Astrocyte (in vitro differentiated cells and primary cell): ENCODE results near the gene TNFRSF18.

ENCODE experiments used
- EZH2 ChIP-seq: IDR thresholded peaks from 2 replicates; pipeline ENCODE4 v1.6.1; 2012; ENCODE audit warnings: mild to moderate bottlenecking, low read length, inconsistent platforms; ENCODE audit not compliant: insufficient read depth
- TF ChIP-seq, protein P1 (sequence below): IDR thresholded peaks from 2 replicates; pipeline ENCODE4 v1.5.1; 2011; ENCODE audit warnings: low read depth, mild to moderate bottlenecking, inconsistent platforms, low read length, moderate library complexity; ENCODE audit not compliant: insufficient read depth

DNA sequence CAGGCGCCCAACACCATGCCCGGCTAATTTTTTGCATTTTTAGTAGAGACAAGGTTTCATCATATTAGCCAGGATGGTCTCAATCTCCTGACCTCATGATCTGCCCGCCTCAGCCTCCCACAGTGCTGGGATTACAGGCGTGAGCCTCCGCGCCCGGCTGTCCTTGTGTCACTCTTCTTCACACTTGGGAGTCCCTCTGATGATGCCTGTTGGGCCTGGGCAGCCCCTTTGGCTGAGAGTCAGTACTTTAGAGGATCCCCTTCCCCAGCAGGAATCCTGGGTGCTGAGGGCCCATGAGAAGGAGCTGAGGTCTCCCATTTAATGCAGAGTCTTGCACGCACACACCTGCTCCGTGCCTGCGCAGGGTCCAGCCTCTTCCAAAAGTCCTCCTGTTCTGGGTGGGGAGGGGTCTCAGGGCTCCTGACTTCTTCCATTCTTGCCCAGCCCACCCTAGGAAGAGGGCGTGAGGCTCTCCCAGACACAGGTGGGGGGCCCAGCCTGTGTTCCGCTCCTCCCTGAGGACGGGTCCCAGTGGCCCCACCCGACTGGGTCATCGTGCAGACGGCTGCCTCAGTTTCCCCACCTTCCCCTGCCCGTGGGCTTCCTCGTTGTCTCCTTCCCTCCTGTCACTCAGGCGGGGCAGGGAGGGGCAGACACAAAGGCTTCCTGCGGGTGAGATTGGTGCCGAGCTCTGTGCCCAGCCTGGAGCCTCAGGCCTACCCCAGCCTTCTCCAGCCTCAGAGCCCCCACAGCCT, 28.8 kb downstream of the TNFRSF18 start:
- TF ChIP-seq, protein P1, sequence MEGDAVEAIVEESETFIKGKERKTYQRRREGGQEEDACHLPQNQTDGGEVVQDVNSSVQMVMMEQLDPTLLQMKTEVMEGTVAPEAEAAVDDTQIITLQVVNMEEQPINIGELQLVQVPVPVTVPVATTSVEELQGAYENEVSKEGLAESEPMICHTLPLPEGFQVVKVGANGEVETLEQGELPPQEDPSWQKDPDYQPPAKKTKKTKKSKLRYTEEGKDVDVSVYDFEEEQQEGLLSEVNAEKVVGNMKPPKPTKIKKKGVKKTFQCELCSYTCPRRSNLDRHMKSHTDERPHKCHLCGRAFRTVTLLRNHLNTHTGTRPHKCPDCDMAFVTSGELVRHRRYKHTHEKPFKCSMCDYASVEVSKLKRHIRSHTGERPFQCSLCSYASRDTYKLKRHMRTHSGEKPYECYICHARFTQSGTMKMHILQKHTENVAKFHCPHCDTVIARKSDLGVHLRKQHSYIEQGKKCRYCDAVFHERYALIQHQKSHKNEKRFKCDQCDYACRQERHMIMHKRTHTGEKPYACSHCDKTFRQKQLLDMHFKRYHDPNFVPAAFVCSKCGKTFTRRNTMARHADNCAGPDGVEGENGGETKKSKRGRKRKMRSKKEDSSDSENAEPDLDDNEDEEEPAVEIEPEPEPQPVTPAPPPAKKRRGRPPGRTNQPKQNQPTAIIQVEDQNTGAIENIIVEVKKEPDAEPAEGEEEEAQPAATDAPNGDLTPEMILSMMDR: no peak
- TF ChIP-seq EZH2: no peak
